MCF 10A (cell line): ENCODE results near the gene TRAF1. TPM values are rescaled to one million over a fixed set of nuclear protein-coding genes. Genes with fewer than 3 reads are reported as not detected.

Experiments used
- BruUV-seq: library from RNA; stranded (reverse); fragments of 400-500 nt; replicated peaks from 2 replicates; lab custom pipeline; 2021; lab: Mats Ljungman, UMichigan
- CTCF ChIA-PET: fragments of 300-600 bp; sonication (Branson Sonifier 250); formaldehyde crosslinking; extraction: SDS; loops from one replicate; lab custom pipeline; 2021; ENCODE audit warnings: antibody characterized with exemption, inconsistent platforms; lab: Yijun Ruan, JAX
- POLR2A ChIA-PET: fragments of 300-600, 350-650 bp; sonication (Branson Sonifier 250); formaldehyde crosslinking; extraction: SDS; loops from one replicate; lab custom pipeline; 2020; ENCODE audit warnings: antibody characterized with exemption, inconsistent platforms; lab: Yijun Ruan, JAX
- DNase-seq: peaks from one replicate; pipeline ENCODE4 v3.0.0-alpha.2; 2018; ENCODE audit not compliant: unreplicated experiment
- H3K27ac Mint-ChIP-seq: one replicate; pipeline ENCODE4 v1.8.0; 2022; ENCODE audit warnings: mild to moderate bottlenecking, low read depth, mixed read lengths; ENCODE audit not compliant: unreplicated experiment
- H3K27me3 Mint-ChIP-seq: one replicate; pipeline ENCODE4 v1.8.0; 2022; ENCODE audit warnings: mixed read lengths; ENCODE audit not compliant: insufficient read depth, unreplicated experiment
- H3K36me3 Mint-ChIP-seq: one replicate; pipeline ENCODE4 v1.8.0; 2022; ENCODE audit warnings: mild to moderate bottlenecking, moderate library complexity, mixed read lengths; ENCODE audit not compliant: insufficient read depth, unreplicated experiment
- H3K4me1 Mint-ChIP-seq: one replicate; pipeline ENCODE4 v1.8.0; 2022; ENCODE audit warnings: mixed read lengths; ENCODE audit not compliant: insufficient read depth, unreplicated experiment
- H3K4me3 Mint-ChIP-seq: one replicate; pipeline ENCODE4 v1.8.0; 2022; ENCODE audit warnings: mild to moderate bottlenecking, moderate library complexity, mixed read lengths; ENCODE audit not compliant: unreplicated experiment
- H3K9me3 Mint-ChIP-seq: one replicate; pipeline ENCODE4 v1.8.0; 2022; ENCODE audit warnings: mixed read lengths; ENCODE audit not compliant: unreplicated experiment
- CTCF ChIP-seq: fragments of 200-600 bp; IDR thresholded peaks from one replicate; pipeline ENCODE4 v1.8.0; 2022; ENCODE audit warnings: antibody characterized with exemption, mild to moderate bottlenecking; ENCODE audit not compliant: unreplicated experiment
- intact Hi-C: fragments of 100-400 bp; cut with micrococcal nuclease; formaldehyde crosslinking; loops from 2 replicates; pipeline ENCODE4 v1.14.1; 2022
- total RNA-seq: library from RNA; stranded (reverse); gene quantifications from 2 replicates; pipeline ENCODE4 v1.2.3, GENCODE V29; 2022

Gene TRAF1
- total RNA-seq, 1 experiment from 2014 or later = 0.84 TPM

GRCh38 chr9:120932086-120932823 lies 5.7 kb upstream of the TRAF1 start:
- ChIA-PET CTCF (interaction anchor here (1.9 kb wide), 1 partner anchor 15 kb away, joined by 9 read pairs; no protein-coding TSS in a partner anchor), POLR2A (interaction anchor here (0.7 to 1.6 kb wide), 4 partner anchors 8 to 17 kb away, joined by 3 to 4 read pairs (median 3); no protein-coding TSS in a partner anchor)
- intact Hi-C loops = no loop called here
- H3K27me3 Mint-ChIP-seq = no peaks in the 10 kb centered on the region
- no peak for DNase-seq
- no peak for TF ChIP-seq CTCF
- H3K4me1 Mint-ChIP-seq = peaks cover 35% of the 10 kb centered on the region
- H3K27ac Mint-ChIP-seq = peak overlapping the region; percentile 51
- no peaks in the 10 kb centered on the region for H3K9me3 Mint-ChIP-seq
- no peaks in the 10 kb centered on the region for H3K36me3 Mint-ChIP-seq
- no TSS peak for BruUV-seq
- no peak overlapping the region for H3K4me3 Mint-ChIP-seq

- no peaks in the 10 kb centered on the region for H3K27me3 Mint-ChIP-seq
- H3K27ac Mint-ChIP-seq = peak overlapping the region; percentile 51
- TF ChIP-seq CTCF = no peak
- DNase-seq = peak; percentile 40
- H3K4me1 Mint-ChIP-seq = peaks cover 27% of the 10 kb centered on the region
- intact Hi-C loops = no loop called here
- H3K4me3 Mint-ChIP-seq = no peak overlapping the region
- BruUV-seq = TSS peak; percentile 93
- H3K9me3 Mint-ChIP-seq = no peaks in the 10 kb centered on the region
- CTCF ChIA-PET = interaction anchor here (0.7 to 1.9 kb wide), 4 partner anchors 12 to 175 kb away, joined by 3 to 9 read pairs (median 4); no protein-coding TSS in a partner anchor
- POLR2A ChIA-PET = interaction anchor here (0.6 to 1.6 kb wide), 8 partner anchors 11 to 268 kb away, joined by 3 to 5 read pairs (median 3); no protein-coding TSS in a partner anchor
- no peaks in the 10 kb centered on the region for H3K36me3 Mint-ChIP-seq
These were observed 4.9 kb upstream of the TRAF1 start for GRCh38 chr9:120931231-120932085.

GRCh38 chr9:120929229-120929791 lies 2.7 kb upstream of the TRAF1 start:
- CTCF ChIA-PET = interaction anchor here (0.6 to 1.5 kb wide), 3 partner anchors 9 to 16 kb away, joined by 3 to 7 read pairs (median 6); no protein-coding TSS in a partner anchor
- Mint-ChIP-seq H3K27ac (no peak overlapping the region), H3K36me3 (no peaks in the 10 kb centered on the region), H3K4me1 (peaks cover 15% of the 10 kb centered on the region), H3K9me3 (no peaks in the 10 kb centered on the region), H3K4me3 (no peak overlapping the region), H3K27me3 (no peaks in the 10 kb centered on the region)
- BruUV-seq = no TSS peak
- no peak for TF ChIP-seq CTCF
- no peak for DNase-seq
- intact Hi-C loops = no loop called here
- POLR2A ChIA-PET = interaction anchor here (1.0 to 1.6 kb wide), 2 partner anchors 13 to 86 kb away, joined by 3 read pairs; no protein-coding TSS in a partner anchor
